ENCODE measurements around the gene FECH.

Gene FECH

GRCh38 chr18:57581301-57581934, 5.1 kb downstream of the FECH start:
- DNase-seq (ENCODE audit: low spot score): no peak

- DNase-seq (ENCODE audit: low spot score): no peak
These were observed 6.6 kb downstream of the FECH start for GRCh38 chr18:57579934-57580333.

- DNase-seq (ENCODE audit: low spot score): no peak
These were observed 10.2 kb downstream of the FECH start for GRCh38 chr18:57576316-57576715.

- no peak for DNase-seq (ENCODE audit: low spot score)
These were observed 11.0 kb downstream of the FECH start for GRCh38 chr18:57575542-57575941.

GRCh38 chr18:57574866-57575265, 11.6 kb downstream of the FECH start:
- no peak for DNase-seq (ENCODE audit: low spot score)

GRCh38 chr18:57570162-57570561, 16.3 kb downstream of the FECH start:
- DNase-seq (ENCODE audit: low spot score): no peak

DNA sequence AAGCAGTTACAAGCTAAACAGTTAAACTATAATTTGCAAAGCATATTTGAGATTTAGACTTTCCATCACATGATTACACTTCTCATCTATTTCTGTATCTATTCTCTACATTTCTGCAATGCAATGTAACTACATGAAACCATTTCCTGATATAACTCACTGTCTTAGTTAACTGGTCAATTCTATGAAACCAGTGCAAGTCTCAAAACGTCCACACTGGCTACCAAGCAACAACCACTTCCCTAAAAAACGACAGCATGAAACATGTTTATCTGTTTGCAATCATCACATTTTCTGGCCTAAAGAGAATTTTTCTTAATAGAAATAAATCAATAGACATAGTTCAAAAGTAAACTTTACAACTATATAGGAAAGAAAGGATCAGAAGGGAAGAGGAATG, 17.4 kb downstream of the FECH start:
- DNase-seq (ENCODE audit: low spot score): no peak

GRCh38 chr18:57561728-57562423, 24.6 kb downstream of the FECH start:
- DNase-seq (ENCODE audit: low spot score): peak; percentile 71

DNA sequence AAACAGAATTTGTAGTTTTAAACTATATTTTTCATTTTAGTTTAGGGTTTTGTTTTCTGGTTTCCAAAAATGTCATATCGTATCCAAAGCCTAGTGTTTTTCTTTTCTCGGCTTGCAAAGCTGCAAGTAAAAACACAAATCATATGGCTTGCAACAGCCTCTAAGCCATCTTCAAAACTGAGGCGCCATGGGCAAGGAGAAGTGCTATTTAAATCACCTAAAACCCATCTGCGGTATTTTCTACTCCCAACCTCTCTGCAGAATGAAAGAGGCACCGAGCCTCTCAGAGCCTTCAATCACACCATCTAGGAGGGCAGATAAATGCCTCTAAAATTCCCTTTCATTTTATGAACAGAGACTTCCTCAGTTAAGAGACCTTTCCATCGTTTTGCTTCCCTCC, 25.2 kb downstream of the FECH start:
- DNase-seq (ENCODE audit: low spot score): no peak

DNA sequence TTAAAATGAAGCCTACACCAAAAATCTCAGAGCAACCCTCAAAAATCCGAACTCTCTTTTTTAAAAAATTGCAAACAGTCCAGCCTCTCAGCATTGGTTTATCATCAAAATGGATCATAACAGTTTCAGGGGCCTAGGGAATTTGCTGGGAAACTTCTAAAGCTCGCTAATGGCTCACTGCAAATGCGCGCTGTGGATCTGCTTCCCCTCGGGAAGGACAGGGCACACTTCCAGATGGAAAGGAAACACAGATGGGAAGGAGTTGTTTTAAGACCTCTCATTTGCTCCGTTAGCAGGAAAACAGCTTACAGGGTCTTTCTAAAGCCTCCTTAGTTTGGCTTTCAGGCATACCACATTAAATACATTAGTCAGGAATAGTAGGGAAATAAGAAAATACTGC, 27.2 kb downstream of the FECH start:
- no peak for DNase-seq (ENCODE audit: low spot score)

DNA sequence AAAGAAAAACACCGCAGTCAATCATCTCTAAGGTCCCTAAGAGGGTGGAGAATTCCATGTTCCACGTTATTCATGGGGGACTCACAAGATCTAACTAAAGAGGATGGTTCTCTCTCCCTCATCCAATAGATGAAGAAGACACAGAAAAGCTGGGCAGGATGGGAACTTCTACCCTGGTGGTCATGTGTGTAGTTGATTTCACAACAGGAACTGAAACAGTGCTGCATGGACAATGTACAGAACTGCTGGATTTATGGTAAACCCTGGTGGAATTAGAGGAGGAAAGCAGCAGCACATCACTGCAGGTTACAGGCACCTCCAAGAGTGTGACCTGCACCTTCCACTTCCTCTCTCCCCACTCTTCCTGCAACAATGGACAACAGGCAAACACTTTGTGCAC, 31.4 kb downstream of the FECH start:
- no peak for DNase-seq (ENCODE audit: low spot score)

DNA sequence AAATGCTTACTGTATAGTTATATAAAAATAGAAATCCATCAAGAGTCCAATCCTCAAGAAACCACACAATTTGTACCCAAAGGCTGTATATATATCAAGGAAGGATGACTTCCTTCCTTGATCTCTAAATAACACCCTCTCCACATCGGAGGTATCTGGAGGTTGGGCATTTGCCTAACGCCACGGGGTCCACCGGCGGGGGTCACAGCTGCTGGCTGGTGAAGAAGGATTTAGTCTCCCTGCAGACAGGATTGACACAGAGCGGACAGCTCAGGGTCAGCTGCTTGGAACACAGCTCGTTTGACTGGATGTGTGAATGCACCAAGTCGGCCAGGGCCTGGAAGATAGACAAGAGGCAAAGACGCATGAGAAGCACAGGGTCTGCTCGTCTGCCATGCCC, 36.0 kb downstream of the FECH start:
- DNase-seq (ENCODE audit: low spot score): no peak

DNA sequence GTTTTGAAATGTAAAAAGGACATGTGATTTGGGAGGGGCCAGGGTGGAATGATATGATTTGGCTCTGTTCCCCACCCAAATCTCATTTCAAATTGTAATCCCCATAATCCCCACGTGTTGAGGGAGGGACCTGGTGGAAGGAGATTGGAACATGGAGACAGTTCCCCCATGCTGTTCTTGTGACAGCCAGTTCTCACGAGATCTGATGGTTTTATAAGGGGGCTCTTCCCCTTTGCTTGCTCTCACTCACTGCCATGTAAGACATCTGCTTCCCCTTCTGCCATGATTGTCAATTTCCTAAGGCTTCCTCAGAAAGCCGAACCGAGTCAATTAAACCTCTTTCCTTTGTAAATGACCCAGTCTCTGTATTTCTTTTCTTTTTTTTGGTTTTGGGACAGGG, 39.2 kb downstream of the FECH start:
- no peak for DNase-seq (ENCODE audit: low spot score)

DNA sequence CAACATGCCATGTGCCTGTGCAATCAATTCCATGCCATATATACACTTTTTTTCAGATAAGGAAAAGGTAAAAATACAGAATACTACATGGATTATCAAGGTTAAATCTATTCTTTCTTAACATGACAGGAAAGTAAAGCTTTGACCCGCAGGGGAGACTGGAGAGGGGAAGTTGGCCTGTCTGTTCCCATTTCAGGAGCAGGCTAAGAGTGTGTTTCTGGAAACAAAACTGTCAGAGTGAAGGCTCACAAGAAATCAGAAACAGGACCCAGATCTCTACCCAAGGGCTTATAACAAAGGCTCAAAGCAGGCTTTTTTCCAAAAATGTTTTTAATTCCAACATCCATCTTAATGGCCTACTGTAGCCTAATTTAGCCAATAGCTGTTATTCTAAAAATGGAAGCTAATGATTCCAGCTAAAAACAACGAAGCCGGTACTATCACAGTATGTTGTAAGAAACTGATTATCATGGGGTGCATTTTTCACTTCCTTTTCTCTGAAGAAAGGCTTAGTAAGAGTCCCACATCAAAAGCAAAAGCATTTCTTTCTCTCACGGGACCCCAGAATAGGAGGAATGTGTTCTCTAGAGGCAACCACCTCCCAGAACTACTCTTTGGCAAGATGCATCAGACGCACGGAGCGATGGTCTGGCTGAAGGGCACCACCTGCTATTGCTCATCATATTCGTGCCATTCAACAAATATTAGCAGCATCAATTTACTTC, 41.4 kb downstream of the FECH start:
- DNase-seq (ENCODE audit: low spot score): no peak

DNA sequence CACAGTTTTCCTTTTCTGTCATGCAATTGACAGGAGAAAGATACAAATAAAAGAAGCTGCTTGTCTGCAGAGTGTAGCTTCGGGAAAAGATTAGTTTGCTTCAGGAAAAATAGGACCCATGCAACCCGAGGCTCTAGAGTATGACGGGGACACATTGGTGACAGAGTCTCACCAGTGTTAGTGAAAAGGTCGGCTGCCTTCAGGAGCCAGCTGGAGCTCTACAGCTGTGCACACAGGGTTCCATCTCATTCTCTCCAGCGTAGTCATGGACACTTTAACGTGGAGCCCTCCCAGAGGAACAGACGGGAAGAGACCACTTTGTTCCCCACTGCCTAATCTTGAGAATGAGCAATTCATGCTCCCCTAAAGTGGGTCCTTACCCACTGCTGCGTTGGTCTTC, 42.9 kb downstream of the FECH start:
- no peak for DNase-seq (ENCODE audit: low spot score)

DNA sequence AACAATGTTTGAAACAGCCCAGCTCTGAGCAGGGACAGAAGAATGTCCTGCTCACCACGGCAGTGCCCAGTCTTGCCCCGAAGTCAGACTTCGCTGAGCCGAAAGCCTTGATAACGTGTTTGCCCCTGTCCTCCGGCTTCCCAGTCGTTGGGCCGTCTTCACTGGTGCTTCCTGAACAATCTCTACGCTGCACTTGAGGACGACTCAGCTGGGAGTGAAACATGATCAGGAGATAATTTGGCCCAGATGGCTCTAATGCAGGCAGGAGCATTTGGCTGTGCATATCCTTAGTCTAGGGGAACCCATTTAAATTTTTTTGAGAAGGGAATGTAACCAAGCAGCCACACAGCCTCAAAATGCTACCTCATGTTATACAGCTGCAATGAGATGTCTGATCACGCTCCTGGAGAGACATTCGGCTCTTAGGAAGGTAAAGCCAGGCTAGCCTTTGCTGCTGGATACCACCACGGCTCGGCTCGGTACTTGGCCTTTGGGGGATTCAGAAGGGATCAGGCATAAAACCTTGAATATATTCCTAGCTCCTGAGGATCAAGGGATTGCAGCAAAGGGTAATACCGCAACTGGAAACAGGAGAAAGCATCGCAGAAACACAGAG, 43.6 kb downstream of the FECH start:
- peak; percentile 76 for DNase-seq (ENCODE audit: low spot score)

GRCh38 chr18:57542126-57542525, 44.4 kb downstream of the FECH start:
- peak; percentile 69 for DNase-seq (ENCODE audit: low spot score)

DNA sequence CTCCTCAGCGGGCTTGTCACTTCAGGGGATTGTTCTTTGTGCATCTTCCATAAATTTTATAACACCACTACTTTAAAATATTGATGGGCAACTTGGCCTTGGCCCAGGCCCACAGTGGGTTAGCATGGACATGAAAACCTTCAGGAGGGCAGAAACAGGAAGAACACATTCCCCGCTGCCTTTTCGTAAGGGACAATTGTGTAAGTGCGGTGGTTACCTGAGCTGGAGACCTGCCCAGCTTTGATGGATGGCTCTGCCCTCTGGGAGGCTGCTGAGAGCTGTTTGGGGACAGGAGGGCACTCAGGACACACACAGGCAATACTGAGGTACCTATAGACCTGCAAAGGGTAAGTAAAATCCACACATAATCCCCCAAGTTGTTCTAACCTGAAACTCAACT, 46.8 kb downstream of the FECH start:
- DNase-seq (ENCODE audit: low spot score): no peak

DNA sequence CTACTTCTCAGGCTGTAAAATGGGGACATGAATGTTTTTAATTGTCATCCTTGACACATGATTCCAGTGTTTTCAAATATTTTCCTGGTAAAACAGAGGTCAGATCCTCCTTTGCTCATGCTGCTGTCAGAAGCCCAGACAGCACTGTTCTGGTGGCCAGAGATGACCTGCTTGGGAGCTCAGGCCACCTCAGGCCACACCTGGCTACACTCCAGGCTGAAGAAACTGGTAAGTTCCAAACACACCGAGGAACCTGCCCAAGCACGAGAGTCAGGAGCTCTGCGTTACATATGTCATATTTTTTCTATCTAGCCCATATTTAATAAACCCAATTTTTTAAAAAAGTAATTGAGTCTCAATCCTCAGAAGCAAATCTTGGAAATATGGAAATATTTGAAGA, 47.9 kb downstream of the FECH start:
- DNase-seq (ENCODE audit: low spot score): no peak

GRCh38 chr18:57534511-57534909, 52.0 kb downstream of the FECH start:
- DNase-seq (ENCODE audit: low spot score): no peak

DNA sequence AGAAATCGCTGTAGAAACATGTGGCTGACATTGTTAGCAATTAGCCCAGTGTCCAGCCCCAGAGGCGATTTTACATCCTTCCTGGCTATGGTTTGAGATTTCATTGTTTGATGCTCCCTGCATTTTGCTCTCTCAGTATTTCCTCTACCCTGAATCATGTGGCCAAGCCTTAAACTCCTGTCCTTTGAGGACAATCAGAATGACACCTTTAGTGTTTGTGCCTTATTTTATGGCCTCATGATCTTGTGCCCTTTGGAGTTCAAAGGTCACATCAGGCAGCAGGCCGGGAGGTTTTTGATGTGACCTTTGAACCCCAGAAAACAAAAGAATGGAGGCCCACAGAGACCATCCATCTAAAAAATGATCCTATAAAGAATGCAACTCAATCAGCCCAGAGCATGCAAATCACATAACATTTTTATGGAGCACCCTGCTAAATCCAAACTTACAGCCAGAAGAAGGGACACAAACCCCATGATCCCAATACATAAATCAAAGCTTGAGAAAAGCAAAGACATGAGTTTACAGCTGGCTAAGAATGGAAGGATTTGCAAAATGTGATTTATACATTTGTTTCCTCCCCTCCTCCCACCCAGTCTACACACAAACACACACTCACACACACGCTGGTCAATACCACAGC, 52.5 kb downstream of the FECH start:
- DNase-seq (ENCODE audit: low spot score): no peak

Data from GM03348 (cell line).